Lower leg skin (tissue), 3 donors: ENCODE data around the gene PDGFD.

Experiments used
- POLR2A ChIP-seq, 2 donors: fragments of 450-650 bp; IDR thresholded peaks; one replicate each; pipeline ENCODE4 v1.6.1; 2016 to 2017; ENCODE audit warnings: antibody characterized with exemption in 2 of 2, mild to moderate bottlenecking in 1 of 2, moderate library complexity in 1 of 2
- TF ChIP-seq, protein P1 (sequence below), 3 donors: fragments of 450-650 bp; IDR thresholded peaks; one replicate each; pipeline ENCODE4 v1.5.1; 2016; ENCODE audit warnings: antibody characterized with exemption in 3 of 3, mild to moderate bottlenecking in 3 of 3, moderate library complexity in 2 of 3

DNA sequence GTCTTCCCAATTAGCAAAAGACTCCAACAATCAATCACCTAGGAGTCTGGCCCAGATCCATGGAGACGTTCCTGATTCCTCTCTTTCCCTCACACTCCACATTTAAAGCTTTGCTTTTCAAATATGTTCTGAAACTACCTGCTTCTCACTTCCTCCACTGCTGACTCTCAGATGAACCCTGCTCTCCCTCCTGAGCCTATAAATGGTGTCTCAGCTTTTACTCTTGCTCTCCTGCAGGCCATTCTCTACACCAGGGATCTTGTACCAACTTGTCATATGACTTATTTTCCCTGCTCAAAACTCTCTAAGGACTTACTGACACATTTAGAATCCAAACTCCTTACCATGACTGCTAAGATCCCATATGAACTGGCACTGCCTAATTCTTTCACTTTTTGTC is 265.9 kb downstream of the PDGFD start:
- TF ChIP-seq, protein P1, sequence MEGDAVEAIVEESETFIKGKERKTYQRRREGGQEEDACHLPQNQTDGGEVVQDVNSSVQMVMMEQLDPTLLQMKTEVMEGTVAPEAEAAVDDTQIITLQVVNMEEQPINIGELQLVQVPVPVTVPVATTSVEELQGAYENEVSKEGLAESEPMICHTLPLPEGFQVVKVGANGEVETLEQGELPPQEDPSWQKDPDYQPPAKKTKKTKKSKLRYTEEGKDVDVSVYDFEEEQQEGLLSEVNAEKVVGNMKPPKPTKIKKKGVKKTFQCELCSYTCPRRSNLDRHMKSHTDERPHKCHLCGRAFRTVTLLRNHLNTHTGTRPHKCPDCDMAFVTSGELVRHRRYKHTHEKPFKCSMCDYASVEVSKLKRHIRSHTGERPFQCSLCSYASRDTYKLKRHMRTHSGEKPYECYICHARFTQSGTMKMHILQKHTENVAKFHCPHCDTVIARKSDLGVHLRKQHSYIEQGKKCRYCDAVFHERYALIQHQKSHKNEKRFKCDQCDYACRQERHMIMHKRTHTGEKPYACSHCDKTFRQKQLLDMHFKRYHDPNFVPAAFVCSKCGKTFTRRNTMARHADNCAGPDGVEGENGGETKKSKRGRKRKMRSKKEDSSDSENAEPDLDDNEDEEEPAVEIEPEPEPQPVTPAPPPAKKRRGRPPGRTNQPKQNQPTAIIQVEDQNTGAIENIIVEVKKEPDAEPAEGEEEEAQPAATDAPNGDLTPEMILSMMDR (IDR thresholded peaks at IDR 0.05): no peak
- TF ChIP-seq POLR2A (IDR thresholded peaks at IDR 0.05): no peak
